Fibroblast of pulmonary artery (primary cell): ENCODE results near the gene PLEKHG2.

Source experiments
- DNase-seq: peaks from one replicate; pipeline ENCODE4 v3.0.0-alpha.2; 2010; ENCODE audit warnings: low read depth
- H3K4me3 ChIP-seq: replicated peaks from 2 replicates; pipeline ENCODE4 v1.5.1; 2011; ENCODE audit warnings: low read depth, mild to moderate bottlenecking, control low read depth, low read length, moderate library complexity
- TF ChIP-seq, protein P1 (sequence below): IDR thresholded peaks from 2 replicates; pipeline ENCODE4 v1.5.1; 2011; ENCODE audit warnings: mild to moderate bottlenecking, control low read depth, low read length, inconsistent platforms; ENCODE audit errors: missing control alignments

PLEKHG2 gene

DNA sequence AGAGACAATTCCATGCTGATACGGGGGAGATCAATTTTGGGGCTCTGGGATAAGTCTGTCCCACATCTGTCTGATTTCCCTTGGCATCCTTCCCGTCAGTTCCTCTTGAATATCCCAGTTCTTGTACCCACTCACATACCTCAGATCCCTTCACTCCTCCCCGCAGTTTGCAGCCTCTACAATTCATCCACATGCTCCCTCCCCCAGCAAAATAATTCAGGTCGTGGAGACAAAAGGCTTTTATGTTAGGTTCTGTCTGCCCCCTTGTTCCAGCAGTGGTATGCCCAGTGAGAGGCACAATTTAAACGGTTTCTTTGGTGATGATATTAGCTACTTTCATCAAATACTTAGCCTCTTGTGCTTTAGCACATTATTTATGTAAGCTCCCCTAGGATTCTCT is 13.7 kb downstream of the PLEKHG2 start:
- H3K4me3 ChIP-seq: no peak overlapping the region
- TF ChIP-seq, protein P1, sequence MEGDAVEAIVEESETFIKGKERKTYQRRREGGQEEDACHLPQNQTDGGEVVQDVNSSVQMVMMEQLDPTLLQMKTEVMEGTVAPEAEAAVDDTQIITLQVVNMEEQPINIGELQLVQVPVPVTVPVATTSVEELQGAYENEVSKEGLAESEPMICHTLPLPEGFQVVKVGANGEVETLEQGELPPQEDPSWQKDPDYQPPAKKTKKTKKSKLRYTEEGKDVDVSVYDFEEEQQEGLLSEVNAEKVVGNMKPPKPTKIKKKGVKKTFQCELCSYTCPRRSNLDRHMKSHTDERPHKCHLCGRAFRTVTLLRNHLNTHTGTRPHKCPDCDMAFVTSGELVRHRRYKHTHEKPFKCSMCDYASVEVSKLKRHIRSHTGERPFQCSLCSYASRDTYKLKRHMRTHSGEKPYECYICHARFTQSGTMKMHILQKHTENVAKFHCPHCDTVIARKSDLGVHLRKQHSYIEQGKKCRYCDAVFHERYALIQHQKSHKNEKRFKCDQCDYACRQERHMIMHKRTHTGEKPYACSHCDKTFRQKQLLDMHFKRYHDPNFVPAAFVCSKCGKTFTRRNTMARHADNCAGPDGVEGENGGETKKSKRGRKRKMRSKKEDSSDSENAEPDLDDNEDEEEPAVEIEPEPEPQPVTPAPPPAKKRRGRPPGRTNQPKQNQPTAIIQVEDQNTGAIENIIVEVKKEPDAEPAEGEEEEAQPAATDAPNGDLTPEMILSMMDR: no peak
- no peak for DNase-seq

DNA sequence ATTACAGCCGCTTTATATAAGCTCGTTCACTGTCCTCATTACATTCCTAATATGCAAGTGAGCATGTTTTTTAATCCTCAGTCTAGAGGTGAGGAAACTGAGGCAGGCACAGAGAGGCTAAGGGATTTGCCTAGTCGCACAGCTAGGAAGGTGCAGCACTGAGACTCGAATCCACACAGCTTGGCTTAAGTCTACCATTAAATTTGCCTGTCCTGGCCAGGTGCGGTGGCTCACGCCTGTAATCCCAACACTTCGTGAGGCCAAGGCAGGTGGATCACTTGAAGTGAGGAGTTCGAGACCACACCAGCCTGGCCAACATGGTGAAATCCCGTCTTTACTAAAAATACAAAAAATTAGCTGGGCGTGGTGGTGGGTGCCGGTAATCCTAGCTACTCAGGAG is 15.2 kb downstream of the PLEKHG2 start:
- no peak overlapping the region for H3K4me3 ChIP-seq
- TF ChIP-seq, protein P1: no peak

DNA sequence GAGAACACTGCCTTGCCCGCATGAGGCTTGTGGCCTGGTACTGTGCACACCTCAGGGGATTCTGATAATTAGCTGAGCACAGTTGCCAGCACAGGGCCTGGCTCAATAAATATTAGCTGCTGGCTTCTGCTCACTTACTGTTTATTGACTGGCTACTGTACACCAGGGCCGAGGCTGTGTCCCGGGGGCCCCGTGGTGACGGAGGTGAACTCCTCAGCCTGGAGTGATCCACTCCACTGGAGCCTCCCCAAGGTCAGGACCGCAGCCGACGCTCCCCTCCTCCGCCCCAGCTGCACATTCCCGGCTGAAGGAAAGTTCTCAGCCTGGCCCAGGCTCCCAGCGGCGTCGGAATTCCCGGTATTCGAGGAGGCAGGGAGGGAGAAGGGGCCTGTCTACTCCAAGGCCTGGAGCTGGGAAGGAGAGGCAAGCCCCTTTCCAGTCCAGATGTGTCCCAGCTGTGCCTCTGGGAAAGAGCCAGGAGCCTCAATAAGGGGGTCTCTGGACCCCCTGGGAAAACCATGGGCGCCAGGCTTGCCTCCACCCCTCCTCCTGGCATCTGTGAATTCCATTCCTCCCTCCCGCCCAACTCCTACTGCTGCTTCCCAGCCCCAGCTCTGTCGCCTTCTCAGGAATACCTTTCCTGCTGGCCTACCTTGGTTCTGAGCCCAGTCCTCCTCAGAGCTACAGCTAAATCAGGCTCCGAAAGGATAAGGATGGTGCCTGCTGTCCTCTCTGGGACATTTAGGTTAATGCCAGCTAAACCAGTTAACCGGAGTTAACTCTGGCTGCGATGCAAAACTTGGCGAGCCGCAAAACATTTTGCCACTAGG is 16.0 kb downstream of the PLEKHG2 start:
- H3K4me3 ChIP-seq: no peak overlapping the region
- DNase-seq: peak; percentile 94
- TF ChIP-seq, protein P1: no peak

More for the DNA sequence above, 15.2 kb downstream of the PLEKHG2 start:
- DNase-seq: no peak

DNA sequence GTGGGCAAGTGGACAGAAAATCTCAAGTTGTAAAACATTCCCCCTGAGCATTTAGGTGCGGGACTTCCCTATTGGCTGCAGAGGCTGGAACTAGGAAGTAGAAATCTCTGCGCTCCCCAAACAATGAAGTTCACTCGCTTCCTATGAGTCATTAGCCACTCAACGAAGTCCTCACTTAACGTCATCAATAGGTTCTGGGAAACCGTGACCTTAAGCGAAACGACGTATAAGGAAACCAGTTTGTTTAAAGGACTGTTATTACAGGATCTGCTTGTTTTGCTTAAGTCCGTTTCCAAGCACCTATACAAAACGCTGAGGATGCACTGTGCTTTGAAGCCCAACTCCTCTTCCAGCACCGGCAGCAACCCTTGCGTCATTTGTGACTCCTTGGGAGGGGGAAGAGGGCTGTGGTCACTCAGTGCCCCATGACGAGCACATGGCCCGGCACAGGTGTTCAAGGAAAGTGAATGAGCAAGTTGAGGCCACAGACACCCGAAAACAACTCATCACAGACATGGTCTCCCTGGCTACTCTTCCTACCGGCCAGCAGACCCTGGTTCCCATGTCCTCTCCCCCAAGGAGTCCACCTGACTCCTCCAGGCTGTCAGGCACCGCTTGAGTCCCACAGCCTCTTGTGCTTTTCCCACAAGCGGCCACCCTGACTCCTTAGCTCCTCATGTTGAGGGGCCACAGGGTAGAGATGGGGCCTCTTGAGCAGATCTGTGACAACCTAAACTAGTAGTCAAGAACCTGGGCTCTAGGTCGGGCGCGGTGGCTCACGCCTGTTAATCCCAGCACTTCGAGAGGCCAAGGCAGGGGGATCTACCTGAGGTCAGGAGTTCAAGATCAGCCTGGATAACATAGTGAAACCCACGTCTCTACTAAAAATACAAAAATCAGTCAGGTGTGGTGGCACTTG is 18.5 kb downstream of the PLEKHG2 start:
- DNase-seq: peak; percentile 99
- TF ChIP-seq, protein P1: no peak
- H3K4me3 ChIP-seq: peak overlapping the region; percentile 21

DNA sequence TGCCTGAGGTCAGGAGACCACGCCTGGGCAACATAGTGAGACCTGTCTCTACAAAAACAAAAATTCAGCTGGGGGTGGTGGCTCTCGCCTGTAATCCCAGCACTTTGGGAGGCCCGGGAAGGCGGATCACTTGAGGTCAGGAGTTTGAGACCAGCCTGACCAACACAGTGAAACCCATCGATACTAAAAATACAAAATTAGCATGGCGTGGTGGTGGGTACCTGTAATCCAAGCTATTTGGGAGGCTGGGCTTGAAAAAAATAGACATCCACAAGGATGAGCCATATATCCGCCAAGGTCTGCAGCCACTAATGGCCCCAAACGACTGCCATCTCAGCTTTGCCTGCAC is 20.2 kb downstream of the PLEKHG2 start:
- no peak overlapping the region for H3K4me3 ChIP-seq
- no peak for DNase-seq
- TF ChIP-seq, protein P1: no peak

DNA sequence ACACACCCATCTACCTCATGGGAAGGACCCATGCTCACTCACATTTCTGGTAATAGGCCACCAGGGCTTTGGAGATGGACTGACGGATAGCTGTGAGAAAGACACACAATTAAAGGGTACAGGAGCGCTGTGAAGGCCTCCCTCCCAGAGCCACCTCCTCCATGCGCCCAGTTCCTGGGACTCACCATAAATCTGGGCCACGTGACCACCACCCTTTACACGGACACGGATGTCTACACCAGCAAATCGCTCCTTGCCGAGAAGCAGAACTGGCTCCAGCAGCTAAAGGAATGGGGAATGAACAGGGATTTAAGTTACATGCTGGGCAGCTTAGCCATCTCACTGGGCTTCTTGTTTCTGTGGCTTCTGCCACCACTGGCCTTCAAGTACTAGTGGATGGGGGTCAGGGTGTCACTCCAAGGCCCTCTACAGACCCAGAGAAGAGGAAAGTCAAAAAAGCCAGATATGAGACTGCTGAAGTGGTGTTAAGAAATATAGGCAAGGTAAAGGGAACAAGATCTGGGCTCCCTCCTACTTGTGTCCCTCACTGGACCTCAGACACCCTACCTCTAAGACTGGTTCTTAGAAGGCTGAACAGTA is 21.1 kb downstream of the PLEKHG2 start:
- no peak overlapping the region for H3K4me3 ChIP-seq
- TF ChIP-seq, protein P1: no peak
- DNase-seq: no peak
